ENCODE measurements around the gene SLBP.

The SLBP gene

DNA sequence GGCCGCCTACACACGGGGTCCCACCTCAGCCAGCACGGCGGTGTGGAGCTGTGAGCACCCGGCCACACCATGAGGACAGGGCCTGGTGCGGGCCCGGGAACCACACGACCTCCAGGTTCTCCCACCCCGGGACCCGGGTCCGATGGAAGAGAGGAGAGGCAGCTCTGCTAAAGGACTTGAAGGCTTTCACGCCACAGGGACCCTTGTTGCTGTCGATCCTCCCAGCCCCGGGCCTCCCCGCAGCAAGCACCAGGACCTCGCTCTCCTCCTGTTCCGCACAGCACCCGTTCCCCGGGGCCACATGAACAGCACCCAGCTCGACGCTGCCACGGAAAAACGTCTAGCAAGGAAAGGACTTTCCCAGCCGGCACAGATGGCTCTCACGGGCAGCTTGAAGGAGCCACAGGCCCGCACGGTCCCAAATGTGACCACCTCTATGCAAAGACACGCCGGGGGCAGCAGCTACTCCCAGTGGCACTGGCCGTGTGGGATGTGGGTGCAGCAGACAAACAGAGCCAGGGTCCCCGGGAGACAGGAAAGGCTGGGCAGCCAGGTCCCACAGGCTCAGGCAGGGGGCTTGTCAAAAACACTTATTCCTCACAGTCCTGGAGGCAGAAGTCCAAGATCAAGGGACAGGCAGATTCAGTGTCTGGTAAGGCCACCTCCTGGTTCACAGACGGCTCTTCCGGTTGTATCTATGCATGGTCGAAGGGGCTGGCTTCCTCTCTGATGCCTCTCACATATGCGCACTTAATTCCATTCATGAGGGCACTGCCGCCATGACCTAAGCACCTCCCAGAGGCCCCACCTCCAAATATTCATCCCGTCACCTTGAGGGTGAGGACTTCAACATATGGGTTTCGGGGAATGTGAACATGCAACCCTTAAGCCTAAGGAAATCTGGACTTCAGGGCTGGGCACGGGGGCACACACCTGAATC lies 52.7 kb downstream of the SLBP start:
- no peaks in the 10 kb centered on the region for H3K9me3 ChIP-seq (ENCODE audit: insufficient read depth, low read length)
- no peak overlapping the region for H3K4me3 ChIP-seq (ENCODE audit: low read length)
- no peaks in the 10 kb centered on the region for H3K4me1 ChIP-seq (ENCODE audit: low read length)
- H2AFZ ChIP-seq (ENCODE audit: low read depth, low read length), result no peak overlapping the region
- H3K36me3 ChIP-seq (replicated peaks; ENCODE audit: low read depth, low read length), result no peaks in the 10 kb centered on the region
- H3K27ac ChIP-seq (ENCODE audit: low read length), result no peak overlapping the region
- no peak overlapping the region for H3K4me2 ChIP-seq (ENCODE audit: low read length)
- H3K9ac ChIP-seq (ENCODE audit: low read length), result no peak overlapping the region
- TF ChIP-seq, protein P1, sequence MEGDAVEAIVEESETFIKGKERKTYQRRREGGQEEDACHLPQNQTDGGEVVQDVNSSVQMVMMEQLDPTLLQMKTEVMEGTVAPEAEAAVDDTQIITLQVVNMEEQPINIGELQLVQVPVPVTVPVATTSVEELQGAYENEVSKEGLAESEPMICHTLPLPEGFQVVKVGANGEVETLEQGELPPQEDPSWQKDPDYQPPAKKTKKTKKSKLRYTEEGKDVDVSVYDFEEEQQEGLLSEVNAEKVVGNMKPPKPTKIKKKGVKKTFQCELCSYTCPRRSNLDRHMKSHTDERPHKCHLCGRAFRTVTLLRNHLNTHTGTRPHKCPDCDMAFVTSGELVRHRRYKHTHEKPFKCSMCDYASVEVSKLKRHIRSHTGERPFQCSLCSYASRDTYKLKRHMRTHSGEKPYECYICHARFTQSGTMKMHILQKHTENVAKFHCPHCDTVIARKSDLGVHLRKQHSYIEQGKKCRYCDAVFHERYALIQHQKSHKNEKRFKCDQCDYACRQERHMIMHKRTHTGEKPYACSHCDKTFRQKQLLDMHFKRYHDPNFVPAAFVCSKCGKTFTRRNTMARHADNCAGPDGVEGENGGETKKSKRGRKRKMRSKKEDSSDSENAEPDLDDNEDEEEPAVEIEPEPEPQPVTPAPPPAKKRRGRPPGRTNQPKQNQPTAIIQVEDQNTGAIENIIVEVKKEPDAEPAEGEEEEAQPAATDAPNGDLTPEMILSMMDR (IDR thresholded peaks at IDR 0.05; ENCODE audit: low read depth, low read length), result no peak
- TF ChIP-seq EZH2phosphoT487 (IDR thresholded peaks at IDR 0.05; ENCODE audit: low read depth), result no peak
- H3K27me3 ChIP-seq (ENCODE audit: low read depth, low read length), result no peaks in the 10 kb centered on the region
- no peaks in the 10 kb centered on the region for H4K20me1 ChIP-seq (ENCODE audit: insufficient read depth, low read length)
- H3K79me2 ChIP-seq (ENCODE audit: low read length), result no peaks in the 10 kb centered on the region

DNA sequence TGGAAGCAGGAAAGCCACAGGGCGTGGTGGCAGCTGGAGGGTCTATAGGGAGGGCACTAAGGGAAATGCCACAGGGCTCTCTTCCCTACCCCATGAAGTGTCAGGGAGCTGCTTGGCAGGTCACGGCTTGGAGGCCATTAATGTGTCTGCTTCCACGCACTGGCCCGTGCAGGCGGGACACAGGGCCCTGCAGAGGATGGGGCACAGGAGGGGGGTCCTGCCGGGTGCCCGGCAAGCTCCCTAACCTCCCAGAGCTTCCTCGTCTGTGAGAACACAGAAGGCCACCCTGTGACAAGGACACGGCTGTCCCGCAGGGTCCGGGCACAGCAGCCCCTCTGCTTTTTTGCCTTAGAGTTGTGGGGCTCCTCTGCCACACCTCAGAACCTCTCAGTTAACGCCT lies 53.5 kb downstream of the SLBP start:
- no peaks in the 10 kb centered on the region for H3K79me2 ChIP-seq (ENCODE audit: low read length)
- no peaks in the 10 kb centered on the region for H4K20me1 ChIP-seq (ENCODE audit: insufficient read depth, low read length)
- no peaks in the 10 kb centered on the region for H3K36me3 ChIP-seq (replicated peaks; ENCODE audit: low read depth, low read length)
- H3K4me1 ChIP-seq (ENCODE audit: low read length), result no peaks in the 10 kb centered on the region
- H3K9me3 ChIP-seq (ENCODE audit: insufficient read depth, low read length), result no peaks in the 10 kb centered on the region
- no peak for TF ChIP-seq EZH2phosphoT487 (IDR thresholded peaks at IDR 0.05; ENCODE audit: low read depth)
- no peaks in the 10 kb centered on the region for H3K27me3 ChIP-seq (ENCODE audit: low read depth, low read length)
- H3K4me3 ChIP-seq (ENCODE audit: low read length), result no peak overlapping the region
- H3K27ac ChIP-seq (ENCODE audit: low read length), result no peak overlapping the region
- H2AFZ ChIP-seq (ENCODE audit: low read depth, low read length), result no peak overlapping the region
- H3K9ac ChIP-seq (ENCODE audit: low read length), result no peak overlapping the region
- H3K4me2 ChIP-seq (ENCODE audit: low read length), result no peak overlapping the region

DNA sequence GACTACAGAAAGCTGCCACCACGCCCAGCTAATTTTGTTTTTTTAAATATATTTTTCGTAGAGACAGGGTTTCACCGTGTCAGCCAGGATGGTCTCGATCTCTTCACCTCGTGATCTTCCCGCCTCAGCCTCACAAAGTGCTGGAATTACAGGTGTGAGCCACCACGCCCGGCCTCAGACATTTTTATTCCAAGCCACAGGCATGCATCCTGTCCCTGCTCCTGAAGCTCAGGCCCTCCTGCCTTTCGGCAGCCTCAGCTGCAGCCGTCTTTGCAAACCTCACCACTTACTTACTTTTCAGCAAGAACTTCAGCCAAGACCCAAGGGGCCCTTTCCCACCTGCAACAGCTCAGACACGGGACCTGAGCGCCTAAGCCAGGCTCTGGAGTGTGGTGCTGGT lies 54.0 kb downstream of the SLBP start:
- Histone ChIP-seq H3K27me3 (ENCODE audit: low read depth, low read length) (no peaks in the 10 kb centered on the region), H2AFZ (ENCODE audit: low read depth, low read length) (no peak overlapping the region), H3K27ac (ENCODE audit: low read length) (no peak overlapping the region), H4K20me1 (ENCODE audit: insufficient read depth, low read length) (no peaks in the 10 kb centered on the region), H3K4me2 (ENCODE audit: low read length) (no peak overlapping the region), H3K9me3 (ENCODE audit: insufficient read depth, low read length) (no peaks in the 10 kb centered on the region), H3K4me3 (ENCODE audit: low read length) (no peak overlapping the region), H3K4me1 (ENCODE audit: low read length) (no peaks in the 10 kb centered on the region), H3K36me3 (replicated peaks; ENCODE audit: low read depth, low read length) (no peaks in the 10 kb centered on the region), H3K79me2 (ENCODE audit: low read length) (no peaks in the 10 kb centered on the region), H3K9ac (ENCODE audit: low read length) (no peak overlapping the region)
- no peak for TF ChIP-seq EZH2phosphoT487 (IDR thresholded peaks at IDR 0.05; ENCODE audit: low read depth)
- TF ChIP-seq, protein P1 (IDR thresholded peaks at IDR 0.05; ENCODE audit: low read depth, low read length), result no peak

DNA sequence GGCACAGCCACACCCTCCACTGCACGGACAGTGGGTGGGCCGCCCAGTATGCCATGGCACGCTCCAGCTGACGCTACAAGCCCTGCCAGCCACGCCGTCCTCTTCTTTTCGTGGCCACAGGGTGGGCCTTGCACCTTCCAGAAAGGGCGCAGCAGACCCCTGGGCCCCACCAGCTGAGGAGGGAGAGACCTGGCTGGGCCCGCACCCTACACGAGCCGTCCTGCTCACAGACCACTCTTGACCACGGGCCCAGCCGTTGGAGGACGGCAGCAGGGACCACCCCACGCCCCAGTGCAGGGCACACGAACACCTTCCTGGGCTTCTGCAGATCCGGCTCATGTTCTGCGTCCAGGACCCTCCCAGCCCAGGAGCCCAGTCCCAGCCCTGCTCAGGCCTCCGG lies 55.1 kb downstream of the SLBP start:
- Histone ChIP-seq H3K4me3 (ENCODE audit: low read length) (no peak overlapping the region), H3K4me1 (ENCODE audit: low read length) (no peaks in the 10 kb centered on the region), H4K20me1 (ENCODE audit: insufficient read depth, low read length) (no peaks in the 10 kb centered on the region), H3K4me2 (ENCODE audit: low read length) (no peak overlapping the region), H3K9me3 (ENCODE audit: insufficient read depth, low read length) (no peaks in the 10 kb centered on the region), H3K36me3 (replicated peaks; ENCODE audit: low read depth, low read length) (no peaks in the 10 kb centered on the region), H3K27ac (ENCODE audit: low read length) (no peak overlapping the region), H2AFZ (ENCODE audit: low read depth, low read length) (no peak overlapping the region), H3K27me3 (ENCODE audit: low read depth, low read length) (no peaks in the 10 kb centered on the region), H3K9ac (ENCODE audit: low read length) (no peak overlapping the region), H3K79me2 (ENCODE audit: low read length) (no peaks in the 10 kb centered on the region)
- TF ChIP-seq EZH2phosphoT487 (IDR thresholded peaks at IDR 0.05; ENCODE audit: low read depth), result no peak
- TF ChIP-seq, protein P1 (IDR thresholded peaks at IDR 0.05; ENCODE audit: low read depth, low read length), result no peak

Data from OCI-LY3 (cell line).